Right ventricle myocardium inferior (tissue), 1 donor: ENCODE data around the gene CAMKK2. TPM values are rescaled to one million over a fixed set of nuclear protein-coding genes. Genes with fewer than 3 reads are reported as not detected.
"Not testable (repeated sequence)": the region's sequence is repeated elsewhere in the genome, so short reads cannot be mapped to it uniquely, and the experiment has no call there.

ENCODE experiments used
- ATAC-seq: fragments of 200-7000 bp; cut with Tn5 transposase; one replicate; pipeline ENCODE4 v1.9.1; 2020; ENCODE audit warnings: mild to moderate bottlenecking, moderate library complexity
- DNase-seq: peaks from one replicate; pipeline ENCODE4 v3.0.0; 2021; ENCODE audit errors: missing footprints
- intact Hi-C: fragments of 100-400 bp; cut with DNase I; formaldehyde crosslinking; loops from one replicate; pipeline ENCODE4 v1.11.0; 2022
- total RNA-seq: library from RNA; stranded (reverse); fragmentation: NEBNext Ultra II Directional; extraction: Animal tissue kit (Norgen Biotek cat#: 25700); gene quantifications from one replicate; pipeline ENCODE4 v1.2.1, GENCODE V29; 2021
- donor health status: DM: no; HTN: yes; CAD: no; lungs with severe emphysema.

The CAMKK2 gene
- total RNA-seq, 1 donor from 2014 or later, result 15.2 TPM

DNA sequence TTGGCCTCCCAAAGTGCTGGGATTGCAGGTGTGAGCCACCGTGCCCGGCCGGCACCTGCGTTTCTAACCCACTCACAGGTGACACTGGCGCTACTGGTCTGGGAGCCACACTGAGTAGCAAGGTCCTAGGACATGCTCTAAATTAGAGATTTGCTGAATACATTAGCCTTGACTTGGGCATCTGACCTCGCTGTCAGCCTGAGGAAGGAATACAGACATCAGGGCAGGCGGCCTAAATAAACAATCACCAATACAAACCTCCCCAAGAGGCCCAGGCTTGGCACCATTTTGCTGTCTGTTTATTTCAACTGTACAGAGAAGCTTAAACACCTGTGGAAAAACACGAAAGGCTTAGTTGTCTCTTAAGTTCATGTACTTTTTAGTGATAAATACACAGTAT is 59.1 kb downstream of the CAMKK2 start:
- intact Hi-C loops, result no loop called here
- no peak for DNase-seq
- ATAC-seq, result no peak

DNA sequence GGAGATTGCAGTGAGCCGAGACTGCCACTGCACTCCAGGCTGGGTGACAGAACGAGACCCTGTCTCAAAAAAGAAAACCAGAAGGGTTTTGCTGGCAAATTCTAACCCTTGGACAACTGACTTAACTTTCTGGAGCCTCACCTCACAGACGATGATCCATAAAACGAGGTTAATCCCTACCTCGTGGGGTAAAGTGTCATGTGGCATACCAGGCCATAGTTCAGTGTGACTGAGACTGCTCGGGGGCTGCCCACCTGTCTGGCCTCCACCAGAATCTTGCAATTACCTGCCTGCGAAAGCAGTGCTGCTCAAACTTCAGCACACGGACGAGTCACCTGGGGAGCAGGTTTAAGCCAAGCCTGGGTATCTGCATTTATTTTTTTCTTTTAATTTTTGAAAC is 59.7 kb downstream of the CAMKK2 start:
- intact Hi-C loops, result no loop called here
- ATAC-seq (no peak), DNase-seq (no peak)

DNA sequence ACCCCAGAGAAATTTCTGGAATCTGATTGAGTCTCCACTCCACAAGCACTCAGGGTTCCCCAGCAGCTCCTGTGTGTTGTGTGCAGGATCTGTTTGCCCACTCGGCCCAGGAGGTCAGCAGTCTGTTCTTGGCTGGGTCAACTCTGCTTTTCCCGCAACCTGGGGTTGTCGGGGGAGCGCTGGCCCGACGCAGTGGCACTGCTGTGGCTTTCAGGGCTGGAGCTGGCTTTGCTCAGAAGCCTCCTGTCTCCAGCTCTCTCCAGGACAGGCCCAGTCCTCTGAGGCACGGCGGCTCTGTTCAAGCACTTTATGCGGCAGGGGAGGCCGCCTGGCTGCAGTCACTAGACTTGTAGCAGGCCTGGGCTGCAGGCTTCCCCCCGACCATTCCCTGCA is 62.9 kb downstream of the CAMKK2 start:
- no peak for DNase-seq
- intact Hi-C loops, result no loop called here
- ATAC-seq, result peak; percentile 26

DNA sequence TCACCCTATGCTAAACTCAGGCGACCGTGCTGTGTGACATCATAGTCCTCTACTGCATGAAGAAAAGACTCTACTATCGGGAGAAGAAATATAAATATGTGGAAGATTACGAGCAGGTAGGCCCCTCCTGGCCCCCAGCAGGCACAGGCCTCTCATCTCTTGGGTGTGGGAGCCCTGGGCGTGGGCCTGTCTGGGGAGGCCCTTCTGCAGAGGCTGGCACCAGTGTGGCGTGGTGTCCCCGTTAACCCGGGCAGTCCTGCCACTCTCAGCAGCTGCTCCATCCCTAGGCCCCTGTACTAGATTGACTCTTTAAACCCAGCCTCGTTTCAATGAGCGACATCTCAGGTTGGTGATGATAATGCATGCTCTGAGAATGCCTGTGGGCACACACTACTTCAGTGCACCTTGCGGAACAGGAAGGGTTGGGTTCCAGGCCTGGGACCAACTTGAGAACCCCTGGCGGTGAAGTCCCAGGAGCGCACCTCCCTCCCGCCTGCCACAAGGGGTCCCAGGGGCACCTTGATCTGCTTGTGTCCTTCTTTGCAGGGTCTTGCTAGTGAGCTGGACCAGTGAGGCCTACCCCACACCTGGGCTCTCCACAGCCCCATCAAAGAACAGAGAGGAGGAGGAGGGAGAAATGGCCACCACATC is 63.4 kb downstream of the CAMKK2 start:
- intact Hi-C loops, result no loop called here
- ATAC-seq (peak; percentile 5), DNase-seq (no peak)

DNA sequence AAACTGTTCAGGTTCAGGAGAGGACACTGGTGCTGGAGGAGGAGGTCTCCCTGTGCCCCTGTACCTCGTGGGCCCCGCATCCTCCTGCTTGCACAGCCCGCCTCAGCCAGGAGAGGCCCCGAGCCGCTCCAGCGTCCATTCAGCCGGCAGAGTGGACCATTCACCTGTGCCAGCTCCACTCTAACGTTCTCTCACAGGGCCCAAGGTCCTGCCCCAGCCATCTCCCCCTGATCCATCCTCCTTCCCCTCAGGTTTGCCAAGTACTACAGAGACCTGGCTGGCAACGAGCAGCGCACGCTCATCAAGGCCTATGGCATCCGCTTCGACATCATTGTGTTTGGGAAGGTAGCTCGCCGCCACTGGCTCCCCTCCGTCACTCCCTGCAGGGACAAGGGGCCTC is 64.3 kb downstream of the CAMKK2 start:
- DNase-seq, result no peak
- no peak for ATAC-seq
- intact Hi-C loops, result no loop called here

DNA sequence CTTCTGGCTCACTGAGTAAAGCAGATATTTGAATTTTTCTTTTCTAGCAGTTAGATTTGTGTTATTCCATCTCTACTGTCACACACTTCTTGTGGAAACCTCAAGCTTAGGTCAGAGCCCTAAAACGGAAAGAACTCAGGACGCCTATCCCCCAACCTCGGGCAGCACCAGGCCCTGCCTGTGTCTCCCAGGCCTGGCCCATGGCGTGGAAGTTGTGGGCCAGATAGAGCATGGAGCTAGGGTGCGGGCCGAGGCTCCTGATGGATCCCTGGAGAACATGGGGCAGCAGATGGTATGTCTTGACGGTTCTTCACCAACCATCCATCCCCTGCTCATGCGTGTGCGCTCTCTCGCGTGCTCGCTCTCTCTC is 66.0 kb downstream of the CAMKK2 start:
- no peak for ATAC-seq
- no peak for DNase-seq
- intact Hi-C loops, result no loop called here

DNA sequence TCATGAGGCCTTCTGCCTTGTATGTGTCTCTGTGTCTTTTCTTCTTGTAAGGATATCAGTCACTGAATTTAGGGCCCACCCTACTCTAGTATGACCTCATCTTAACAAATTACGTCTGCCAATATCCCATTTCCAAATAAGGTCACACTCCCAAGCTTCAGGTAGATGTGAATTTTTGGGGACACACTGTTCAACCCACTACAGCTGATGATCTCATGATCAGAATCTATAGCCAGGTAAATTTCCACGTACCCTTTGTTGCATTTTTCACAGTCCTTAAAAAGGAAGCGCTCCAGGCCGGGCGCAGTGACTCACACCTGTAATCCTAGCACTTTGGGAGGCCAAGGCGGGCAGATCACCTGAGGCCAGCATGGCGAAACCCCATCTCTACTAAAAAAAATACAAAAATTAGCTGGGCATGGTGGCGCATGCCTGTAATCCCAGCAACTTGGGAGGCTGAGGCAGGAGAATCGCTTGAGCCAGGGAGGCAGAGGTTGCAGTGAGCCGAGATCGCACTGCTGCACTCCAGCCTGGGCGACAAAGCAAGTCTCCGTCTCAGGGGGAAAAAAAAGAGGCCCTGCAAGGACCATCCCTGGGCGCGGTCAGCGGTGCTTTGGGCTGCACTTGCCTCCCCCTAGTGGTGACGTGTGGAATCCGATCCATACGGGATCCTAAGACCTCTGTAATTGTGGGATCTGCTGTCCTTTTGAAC is 66.5 kb downstream of the CAMKK2 start:
- ATAC-seq (peak; percentile 75), DNase-seq (peak; percentile 86)
- intact Hi-C loops, result not testable (repeated sequence)

DNA sequence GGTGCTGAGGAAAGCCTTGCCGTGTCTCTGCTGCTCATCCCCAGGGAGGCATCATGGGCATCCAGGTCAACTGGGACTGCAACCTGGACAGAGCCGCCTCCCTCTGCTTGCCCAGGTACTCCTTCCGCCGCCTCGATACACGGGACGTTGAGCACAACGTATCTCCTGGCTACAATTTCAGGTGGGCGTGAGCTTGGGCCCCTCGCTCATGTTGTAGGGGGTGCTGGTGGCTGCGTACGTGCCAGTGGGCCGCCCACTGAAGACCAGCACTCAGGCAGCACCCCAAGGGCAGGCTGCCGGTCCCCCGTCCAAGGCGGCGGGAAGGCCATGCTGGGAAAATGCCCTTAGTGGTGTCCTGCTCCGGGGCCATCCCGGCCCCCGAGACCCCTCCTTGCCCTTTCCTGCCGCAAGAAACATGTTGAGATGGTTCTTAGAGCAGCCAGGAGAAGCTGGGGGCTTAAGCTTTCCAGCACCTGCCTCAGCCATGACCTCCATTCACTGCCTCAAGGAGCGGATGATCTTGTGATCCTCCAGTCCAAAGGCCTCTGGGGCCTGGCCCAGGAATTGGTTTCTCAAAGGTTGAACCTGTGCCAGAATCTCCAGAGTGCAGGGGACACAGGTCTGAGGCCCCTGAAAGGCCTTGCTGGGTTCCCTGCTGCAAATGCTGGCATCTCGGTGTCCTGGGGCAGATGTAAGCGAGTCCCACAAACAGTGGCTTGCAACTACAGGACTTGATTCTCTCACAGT is 67.4 kb downstream of the CAMKK2 start:
- ATAC-seq (no peak), DNase-seq (no peak)
- intact Hi-C loops, result no loop called here

DNA sequence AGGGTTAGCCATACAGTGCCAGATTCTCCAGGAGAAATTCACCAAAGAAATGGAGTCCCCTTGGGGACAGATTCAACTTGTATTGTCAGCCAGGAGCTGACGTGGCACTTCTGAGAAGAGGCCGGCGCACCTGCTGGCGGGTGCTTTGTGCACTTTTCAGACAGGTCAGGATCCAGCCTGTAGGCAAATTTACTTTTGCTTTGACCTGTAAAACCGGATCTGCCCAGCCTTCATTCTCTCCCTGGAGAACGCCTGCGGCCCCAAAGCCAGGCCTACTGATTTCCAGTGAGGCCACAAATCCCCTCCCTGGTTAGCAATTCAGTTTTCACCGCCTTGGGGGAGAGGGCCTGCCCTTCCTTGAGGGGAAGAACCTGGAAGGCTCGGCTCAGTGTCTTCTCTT is 69.2 kb downstream of the CAMKK2 start:
- intact Hi-C loops, result no loop called here
- no peak for ATAC-seq

DNA sequence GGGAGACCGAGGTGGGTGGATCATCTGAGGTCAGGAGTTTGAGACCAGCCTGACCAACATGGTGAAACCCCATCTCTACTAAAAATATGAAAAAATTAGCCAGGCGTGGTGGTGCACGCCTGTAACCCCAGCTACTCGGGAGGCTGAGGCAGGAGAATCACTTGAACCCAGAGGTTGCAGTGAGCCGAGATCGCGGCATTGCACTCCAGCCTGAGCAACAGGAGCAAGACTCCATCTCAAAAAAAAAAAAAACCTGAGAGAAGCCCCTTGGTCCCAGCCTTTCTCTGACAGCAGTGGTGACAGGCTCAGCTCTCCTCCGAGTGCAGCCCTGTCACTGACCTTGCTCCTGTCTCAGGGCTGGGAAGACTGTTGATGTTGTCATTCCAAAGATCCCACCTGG is 69.6 kb downstream of the CAMKK2 start:
- ATAC-seq, intact Hi-C loops, DNase-seq: not testable (repeated sequence)

More for the DNA sequence above, 69.2 kb downstream of the CAMKK2 start:
- DNase-seq, result no peak

DNA sequence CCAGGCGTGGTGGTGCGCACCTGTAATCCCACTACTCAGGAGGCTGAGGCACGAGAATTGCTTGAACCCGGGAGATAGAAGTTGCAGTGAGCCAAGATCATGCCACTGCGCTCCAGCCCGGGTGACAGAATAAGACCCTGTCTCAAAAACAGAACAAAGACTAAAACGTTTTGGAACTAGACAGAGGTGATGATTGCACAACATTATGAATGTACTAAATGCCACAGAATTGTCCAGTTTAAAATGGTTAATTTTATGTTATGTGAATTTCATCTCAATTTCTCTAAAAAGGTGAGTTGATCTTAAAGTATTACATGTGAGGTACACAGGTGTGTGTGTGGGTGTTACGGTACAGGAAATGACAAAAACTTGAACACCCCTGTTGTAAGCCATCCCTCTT is 70.1 kb downstream of the CAMKK2 start:
- DNase-seq, result no peak
- no peak for ATAC-seq
- intact Hi-C loops, result no loop called here

DNA sequence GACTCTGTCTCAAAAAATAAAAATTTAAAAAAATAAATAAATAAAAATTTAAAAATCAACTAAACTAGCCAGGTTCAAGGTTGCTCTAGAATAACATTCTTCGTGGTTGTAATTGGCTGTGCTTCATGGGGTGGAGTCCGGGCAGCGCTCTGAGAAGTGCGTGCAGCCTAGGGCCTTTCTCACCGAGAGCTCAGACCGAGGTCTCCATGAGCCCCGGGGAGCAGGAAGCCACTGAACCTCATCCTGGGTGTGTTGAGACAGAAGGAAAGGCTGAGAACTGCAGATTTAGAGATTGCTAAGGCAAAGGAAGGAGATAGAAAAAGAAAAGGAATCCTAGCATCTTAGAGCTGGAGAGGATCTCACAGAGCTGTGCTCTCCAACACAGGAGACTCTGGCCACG is 71.9 kb downstream of the CAMKK2 start:
- ATAC-seq (no peak), DNase-seq (no peak)
- intact Hi-C loops, result no loop called here

DNA sequence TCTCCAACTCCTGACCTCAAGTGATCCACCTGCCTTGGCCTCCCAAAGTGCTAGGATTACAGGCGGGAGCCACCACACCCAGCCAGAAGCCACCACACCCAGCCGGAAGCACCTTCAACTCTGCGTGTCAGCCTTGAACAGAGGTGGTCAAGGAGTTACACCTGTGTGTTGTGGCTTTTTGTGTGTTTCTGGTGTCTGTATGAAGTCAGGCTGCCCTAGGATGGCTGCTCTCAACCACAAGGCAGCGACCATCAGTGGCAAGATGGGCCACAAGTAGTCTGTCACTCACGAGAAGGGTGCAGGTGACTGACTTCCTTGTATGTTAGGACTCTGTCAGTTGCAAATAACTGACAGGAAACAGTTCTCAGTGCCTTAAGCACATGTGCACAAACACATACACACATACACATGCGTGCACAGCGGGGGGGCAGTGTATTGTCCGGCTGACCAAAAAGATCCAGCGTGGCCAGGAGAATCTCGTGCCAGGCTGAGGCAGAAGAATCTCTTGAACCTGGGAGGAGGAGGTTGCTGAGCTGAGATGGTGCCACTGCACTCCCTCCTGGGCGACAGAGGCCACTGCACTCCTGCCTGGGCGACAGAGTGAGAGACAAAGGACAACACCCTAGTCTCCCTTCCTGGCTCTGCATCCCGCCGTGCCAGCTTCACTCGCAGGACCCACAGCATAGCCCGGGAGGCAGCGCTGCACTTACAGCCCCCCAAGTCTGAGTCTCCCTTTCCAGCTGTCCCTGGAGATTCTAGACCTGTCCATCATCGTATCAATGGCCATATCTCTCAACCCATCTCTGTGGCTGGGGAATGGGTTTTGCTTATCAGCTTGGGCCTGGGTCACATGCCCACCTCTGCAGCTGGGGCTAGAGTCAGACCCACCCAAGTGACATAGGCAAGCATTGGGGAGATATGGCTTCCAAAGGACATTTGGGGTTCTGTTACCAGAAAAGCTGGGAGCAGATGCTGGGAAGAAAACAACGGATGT is 72.9 kb downstream of the CAMKK2 start:
- ATAC-seq, result no peak
- intact Hi-C loops, result no loop called here
- DNase-seq, result no peak

DNA sequence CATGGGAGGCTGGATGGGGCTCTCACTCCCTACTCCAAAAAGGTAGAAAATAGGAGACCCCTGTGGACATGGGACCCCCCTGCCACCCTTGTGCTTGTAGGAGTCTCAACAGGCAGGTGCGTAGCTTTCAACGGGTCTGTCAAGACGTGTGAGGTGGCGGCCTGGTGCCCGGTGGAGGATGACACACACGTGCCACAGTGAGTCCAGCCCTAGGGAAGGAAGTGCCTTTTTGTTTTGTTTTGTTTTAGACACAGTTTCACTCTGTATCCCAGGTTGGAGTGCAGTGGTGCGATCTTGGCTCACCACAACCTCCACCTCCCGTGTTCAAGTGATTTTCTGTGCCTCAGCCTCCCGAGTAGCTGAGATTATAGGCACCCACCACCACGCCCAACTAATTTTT is 73.7 kb downstream of the CAMKK2 start:
- DNase-seq, result no peak
- intact Hi-C loops, result no loop called here
- no peak for ATAC-seq

DNA sequence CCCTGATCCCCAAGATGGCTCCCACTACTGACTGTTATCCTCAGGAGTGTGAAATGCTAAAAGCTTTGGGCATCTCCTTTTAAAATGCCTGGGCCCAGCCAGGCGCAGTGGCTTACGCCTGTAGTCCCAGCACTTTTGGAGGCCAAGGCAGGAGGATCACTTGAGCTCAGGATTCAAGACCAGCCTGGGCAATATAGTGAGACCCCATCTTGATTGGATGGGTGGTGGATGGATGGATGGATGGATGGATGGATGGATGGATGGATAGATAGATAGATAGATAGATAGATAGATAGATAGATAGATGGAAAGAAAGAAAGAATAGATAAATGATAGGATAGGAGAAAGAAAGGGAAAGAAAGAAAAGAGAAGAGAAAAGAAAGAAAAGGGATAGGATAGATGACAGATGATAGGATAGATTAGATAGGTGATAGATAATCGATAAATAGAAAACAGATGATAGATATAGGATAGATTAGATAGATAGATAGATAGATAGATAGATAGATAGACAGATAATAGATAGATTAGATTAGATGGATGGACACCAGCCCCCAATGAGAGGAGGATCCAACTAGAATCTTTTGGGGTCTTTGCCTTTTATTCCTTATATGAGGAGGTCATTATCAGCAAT is 77.0 kb downstream of the CAMKK2 start:
- DNase-seq (no peak), ATAC-seq (no peak)
- intact Hi-C loops, result no loop called here

DNA sequence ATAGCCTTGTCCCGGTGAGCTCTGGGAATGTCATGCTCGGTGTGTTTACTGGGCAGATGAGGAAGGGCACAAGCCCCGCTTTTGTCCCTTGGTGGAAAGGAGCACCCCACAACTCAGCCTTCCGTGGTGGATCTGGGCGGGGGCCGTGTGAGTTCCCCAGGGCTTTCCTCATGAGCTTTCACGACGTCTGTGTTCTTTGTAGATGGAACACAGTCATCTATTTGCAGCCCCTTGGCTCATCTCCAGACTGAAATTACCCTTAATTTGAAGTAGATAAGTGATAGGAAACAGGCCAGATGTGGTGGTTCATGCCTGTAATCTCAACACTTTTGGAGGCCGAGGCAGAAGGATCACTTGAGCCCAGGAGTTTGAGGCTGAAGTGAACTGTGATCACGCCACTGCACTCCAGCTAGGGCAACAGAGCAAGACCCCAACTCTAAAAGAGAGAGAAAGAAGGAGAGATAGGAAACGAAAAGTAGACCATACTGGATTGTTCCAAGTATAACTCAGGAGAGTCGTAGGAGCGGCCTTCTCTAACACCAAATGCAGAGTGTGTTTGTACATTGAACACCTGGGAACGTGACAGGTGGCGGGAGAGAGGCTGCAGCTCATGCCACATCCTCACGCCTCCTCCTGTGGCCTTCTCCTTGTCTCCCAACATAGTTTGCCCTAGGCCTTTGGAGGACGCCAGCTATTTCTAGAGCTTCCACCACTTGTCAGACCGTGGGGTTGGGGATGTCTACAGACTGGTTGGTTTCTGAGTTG is 77.7 kb downstream of the CAMKK2 start:
- intact Hi-C loops, result no loop called here
- ATAC-seq (no peak), DNase-seq (no peak)

DNA sequence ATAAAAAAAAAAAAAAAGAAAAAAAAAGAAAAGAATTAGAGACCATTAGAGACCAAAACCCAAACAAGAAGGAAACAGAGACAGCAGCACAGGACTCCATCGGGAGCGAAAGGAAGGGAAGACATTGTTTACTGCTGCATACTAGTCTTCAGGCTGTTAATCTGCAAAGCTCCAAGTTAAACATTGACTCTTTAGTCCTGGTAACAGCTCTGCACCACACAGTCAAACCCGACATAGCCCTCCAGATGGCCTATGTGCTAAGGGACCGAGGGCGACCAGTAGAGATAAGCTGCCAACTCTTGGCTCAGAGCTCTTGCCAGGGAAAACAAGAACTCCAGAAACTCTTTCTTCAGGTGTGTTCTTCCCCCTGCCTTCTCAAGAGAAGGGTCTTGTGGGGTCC is 78.7 kb downstream of the CAMKK2 start:
- DNase-seq (no peak), ATAC-seq (no peak)
- intact Hi-C loops, result no loop called here

DNA sequence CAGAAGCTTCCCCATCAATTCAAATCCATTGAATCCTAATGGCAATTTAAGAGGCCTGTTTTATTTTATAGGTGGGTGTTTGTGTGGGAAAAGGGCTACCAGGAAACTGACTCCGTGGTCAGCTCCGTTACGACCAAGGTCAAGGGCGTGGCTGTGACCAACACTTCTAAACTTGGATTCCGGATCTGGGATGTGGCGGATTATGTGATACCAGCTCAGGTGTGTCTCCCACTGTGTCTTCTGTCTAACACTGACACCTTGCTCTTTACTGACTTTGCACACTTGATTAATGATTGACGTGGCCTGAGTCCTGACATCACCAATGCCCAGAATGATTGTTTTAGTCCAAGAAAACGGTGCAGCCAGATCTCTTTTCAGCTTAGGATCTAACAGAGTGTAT is 79.4 kb downstream of the CAMKK2 start:
- ATAC-seq (no peak), DNase-seq (no peak)
- intact Hi-C loops, result no loop called here
